CD4-positive, alpha-beta T cell (primary cell): ENCODE results near the gene KLC4. TPM values are rescaled to one million over a fixed set of nuclear protein-coding genes. Genes with fewer than 3 reads are reported as not detected.
A peak's percentile ranks its signal among the peaks of the same experiment; 100 is the strongest.

Experiments
- ATAC-seq: fragments of 200-7000 bp; cut with Tn5 transposase; one replicate; pipeline ENCODE4 v1.10.0; 2022; ENCODE audit warnings: mild to moderate bottlenecking; ENCODE audit not compliant: poor library complexity
- CTCF ChIA-PET: fragments of 350-600 bp; sonication (Branson Sonifier 250); formaldehyde crosslinking; loops from one replicate; lab custom pipeline; 2021; ENCODE audit warnings: antibody characterized with exemption, inconsistent platforms; lab: Charles Lee
- POLR2A ChIA-PET: fragments of 350-600 bp; sonication (Branson Sonifier 250); formaldehyde crosslinking; loops from one replicate; lab custom pipeline; 2021; ENCODE audit warnings: antibody characterized with exemption, inconsistent platforms; lab: Charles Lee
- DNase-seq, 14 experiments: peaks; one replicate each; pipeline ENCODE4 v3.0.0-alpha.2; 2013 to 2020; ENCODE audit warnings: mixed read lengths in 2 of 14
- H3K27ac ChIP-seq, 2 donors: one replicate each; pipeline versions ENCODE4 v1.5.1 to v1.7.0; 2013; ENCODE audit warnings: low read length in 2 of 2, low read depth in 1 of 2, mild to moderate bottlenecking in 1 of 2
- H3K27me3 ChIP-seq, 2 experiments: 1 replicate in 1 of 2; 2 replicates in 1 of 2; pipeline versions ENCODE4 v1.6.1 to v1.7.0; 2013; ENCODE audit warnings: low read length in 2 of 2, control low read depth in 1 of 2, mild to moderate bottlenecking in 1 of 2, moderate library complexity in 1 of 2; ENCODE audit not compliant: insufficient read depth in 2 of 2, control insufficient read depth in 1 of 2
- H3K36me3 ChIP-seq: one replicate; pipeline ENCODE4 v1.6.1; 2013; ENCODE audit warnings: low read length, control low read depth; ENCODE audit not compliant: insufficient read depth
- H3K4me1 ChIP-seq: one replicate; pipeline ENCODE4 v1.6.1; 2013; ENCODE audit warnings: low read length, control low read depth; ENCODE audit not compliant: insufficient read depth
- H3K4me3 ChIP-seq: one replicate; pipeline ENCODE4 v1.5.1; 2013; ENCODE audit warnings: mild to moderate bottlenecking, low read length, moderate library complexity
- H3K9me3 ChIP-seq, 2 experiments: 1 replicate in 1 of 2; 2 replicates in 1 of 2; pipeline versions ENCODE4 v1.6.1 to v1.7.0; 2013; ENCODE audit warnings: low read length in 2 of 2, mild to moderate bottlenecking in 2 of 2, control low read depth in 1 of 2, moderate library complexity in 1 of 2; ENCODE audit not compliant: control insufficient read depth in 1 of 2, insufficient read depth in 1 of 2
- H3K27ac Mint-ChIP-seq: one replicate; pipeline ENCODE4 v1.8.0; 2020; ENCODE audit warnings: mixed read lengths
- H3K27me3 Mint-ChIP-seq: one replicate; pipeline ENCODE4 v1.8.0; 2021; ENCODE audit warnings: mixed read lengths
- H3K36me3 Mint-ChIP-seq: one replicate; pipeline ENCODE4 v1.8.0; 2021; ENCODE audit warnings: low read depth, mixed read lengths
- H3K4me1 Mint-ChIP-seq: one replicate; pipeline ENCODE4 v1.8.0; 2021; ENCODE audit warnings: low read depth, mixed read lengths
- H3K4me3 Mint-ChIP-seq: one replicate; pipeline ENCODE4 v1.8.0; 2020; ENCODE audit warnings: mild to moderate bottlenecking, mixed read lengths
- H3K9me3 Mint-ChIP-seq: one replicate; pipeline ENCODE4 v1.8.0; 2020; ENCODE audit warnings: mixed read lengths
- CTCF ChIP-seq: fragments of 200-600 bp; IDR thresholded peaks from one replicate; pipeline ENCODE4 v1.8.0; 2022; ENCODE audit warnings: antibody characterized with exemption, mild to moderate bottlenecking
- intact Hi-C, 2 experiments: fragments of 100-400 bp; cut with DNase I in 1 of 2; cut with micrococcal nuclease in 1 of 2; formaldehyde crosslinking; loops; one replicate each; pipeline versions ENCODE4 v1.15.1 to v1.9.0; 2023 to 2025; cut with DNase I, micrococcal nuclease
- polyA plus RNA-seq, 2 donors: library from polyadenylated mRNA; unstranded; fragments of 120-200 nt; gene quantifications; one replicate each; pipeline ENCODE4 v1.2.1, GENCODE V29; 2013
- total RNA-seq, 174 experiments: library from RNA in 2 of 174; stranded (reverse) in 2 of 174; gene quantifications; one replicate each; pipeline ENCODE4 v1.2.3 and lab custom pipeline; 2021 to 2026

The KLC4 gene
- total RNA-seq (10 to 100 TPM; 39.6 to 40.8 TPM), total RNA-seq (lab: John Stamatoyannopoulos, UW) (4.6 to 42.3 (median 23.9) reads per million in 172 experiments)
- polyA plus RNA-seq (2013, experiment 1 of 2), result 16.3 TPM
- polyA plus RNA-seq (2013, experiment 2 of 2), result 20.7 TPM

GRCh38 chr6:43059168-43060033 lies at the start of gene KLC4, which contains the start of gene MRPL2:
TSS of gene KLC4 (plus strand) at chr6:43059631. CDS start at chr6:43061336, 1,705 bp downstream.
TSS of gene MRPL2 (minus strand) at chr6:43059434. CDS start at chr6:43059381, 53 bp downstream.
- ATAC-seq (peak; percentile 97), DNase-seq (peak; percentile 94 to 99 (median 97))
- no peaks in the 10 kb centered on the region for H3K27me3 ChIP-seq
- H3K4me3 ChIP-seq, result peak within 1 kb of the TSS; percentile 89
- H3K27ac Mint-ChIP-seq, result peak within 1 kb of the TSS; percentile 96
- H3K27me3 Mint-ChIP-seq, result no peaks in the 10 kb centered on the region
- H3K9me3 ChIP-seq, result no peaks in the 10 kb centered on the region
- peaks cover 50% of the 10 kb centered on the region for H3K4me1 Mint-ChIP-seq
- peak within 1 kb of the TSS; percentile 85 to 95 for H3K27ac ChIP-seq
- intact Hi-C loops, result loop anchor here (1.0 to 10.0 kb wide), 7 partner anchors 44 to 1165 kb away; partner anchors contain the start of genes KLHDC3 (in 1 of the 2), PPP2R5D (in 1 of the 2), SRF (in 1 of the 2) and USP49 (in 1 of the 2)
- CTCF ChIA-PET, result interaction anchor here (1.4 kb wide), 1 partner anchor 84 kb away, joined by 4 read pairs; no protein-coding TSS in a partner anchor
- peaks cover 29% of the 10 kb centered on the region for H3K4me1 ChIP-seq
- no peaks in the 10 kb centered on the region for H3K9me3 Mint-ChIP-seq
- POLR2A ChIA-PET, result interaction anchor here (0.5 to 2.2 kb wide), 22 partner anchors 8 to 1273 kb away, joined by 3 to 31 read pairs (median 4); partner anchors contain the start of genes CNPY3, KLHDC3, MEA1 and PEX6
- no peak for TF ChIP-seq CTCF
- H3K36me3 Mint-ChIP-seq, result peaks cover 59% of the 10 kb centered on the region
- peaks cover 28% of the 10 kb centered on the region for H3K36me3 ChIP-seq
- peak within 1 kb of the TSS; percentile 91 for H3K4me3 Mint-ChIP-seq

- Mint-ChIP-seq H3K4me1 (peaks cover 38% of the 10 kb centered on the region), H3K27me3 (no peaks in the 10 kb centered on the region), H3K36me3 (peaks cover 78% of the 10 kb centered on the region), H3K27ac (no peak overlapping the region), H3K9me3 (no peaks in the 10 kb centered on the region), H3K4me3 (no peak overlapping the region)
- ChIA-PET CTCF (no interaction called here), POLR2A (interaction anchor here (1.2 to 1.7 kb wide), 3 partner anchors 27 to 48 kb away, joined by 3 to 8 read pairs (median 8); partner anchors contain the start of genes KLC4, MRPL2, PEX6 and PPP2R5D)
- Histone ChIP-seq H3K36me3 (peaks cover 62% of the 10 kb centered on the region), H3K9me3 (no peaks in the 10 kb centered on the region), H3K4me3 (no peak overlapping the region), H3K27me3 (no peaks in the 10 kb centered on the region), H3K4me1 (peaks cover 39% of the 10 kb centered on the region), H3K27ac (no peak overlapping the region)
- ATAC-seq, result no peak
- no peak for TF ChIP-seq CTCF
- DNase-seq, result no peak
- intact Hi-C loops, result loop anchor here in 1 of 2 experiments (5.0 kb wide), 3 partner anchors 109 to 449 kb away; partner anchors contain the start of genes SRF and UBR2
Observed at GRCh38 chr6:43011207-43011606, 48.2 kb upstream of the KLC4 start.

GRCh38 chr6:43012364-43012763 lies 47.1 kb upstream of the KLC4 start:
- Histone ChIP-seq H3K36me3 (peaks cover 61% of the 10 kb centered on the region), H3K27ac (no peak overlapping the region), H3K4me1 (peaks cover 51% of the 10 kb centered on the region), H3K4me3 (no peak overlapping the region), H3K9me3 (no peaks in the 10 kb centered on the region), H3K27me3 (no peaks in the 10 kb centered on the region)
- H3K27me3 Mint-ChIP-seq, result no peaks in the 10 kb centered on the region
- H3K4me1 Mint-ChIP-seq, result peaks cover 46% of the 10 kb centered on the region
- CTCF ChIA-PET, result no interaction called here
- H3K4me3 Mint-ChIP-seq, result peak overlapping the region; percentile 45
- TF ChIP-seq CTCF, result no peak
- DNase-seq (no peak), ATAC-seq (no peak)
- POLR2A ChIA-PET, result interaction anchor here (0.6 to 3.1 kb wide), 5 partner anchors 29 to 167 kb away, joined by 3 to 65 read pairs (median 58); partner anchors contain the start of genes CNPY3, KLC4, MRPL2 and PEX6
- H3K27ac Mint-ChIP-seq, result peak overlapping the region; percentile 81
- peaks cover 77% of the 10 kb centered on the region for H3K36me3 Mint-ChIP-seq
- H3K9me3 Mint-ChIP-seq, result no peaks in the 10 kb centered on the region
- intact Hi-C loops, result loop anchor here in 1 of 2 experiments (2.0 to 5.0 kb wide), 4 partner anchors 110 to 796 kb away; partner anchors contain the start of genes MRPS10, SRF and UBR2
